Liver (tissue), 9 donors: Measurements from ENCODE around the gene ACKR3. TPM values are rescaled to one million over a fixed set of nuclear protein-coding genes. Genes with fewer than 3 reads are reported as not detected.

Experiments
- DNase-seq: peaks from one replicate; pipeline ENCODE4 v3.0.0-alpha.2; 2017; ENCODE audit warnings: low spot score
- H3K27ac ChIP-seq, 2 donors: one replicate each; pipeline ENCODE4 v1.7.0; 2013; ENCODE audit warnings: inconsistent platforms in 2 of 2, low read length in 2 of 2, control low read depth in 1 of 2, low read depth in 1 of 2, mild to moderate bottlenecking in 1 of 2
- H3K27me3 ChIP-seq, 4 donors: one replicate each; pipeline versions ENCODE4 v1.6.1 to v1.7.0; 2013; ENCODE audit warnings: low read length in 3 of 4, inconsistent platforms in 1 of 4, mild to moderate bottlenecking in 1 of 4, moderate library complexity in 1 of 4; ENCODE audit not compliant: control insufficient read depth in 4 of 4, insufficient read depth in 4 of 4
- H3K36me3 ChIP-seq, 4 donors: one replicate each; pipeline versions ENCODE4 v1.6.1 to v1.7.0; 2013; ENCODE audit warnings: low read length in 3 of 4, mild to moderate bottlenecking in 3 of 4, low read depth in 1 of 4, moderate library complexity in 1 of 4; ENCODE audit not compliant: control insufficient read depth in 4 of 4, insufficient read depth in 3 of 4
- H3K4me1 ChIP-seq, 4 donors: one replicate each; pipeline versions ENCODE4 v1.6.1 to v1.7.0; 2013; ENCODE audit warnings: low read length in 3 of 4, mild to moderate bottlenecking in 3 of 4, moderate library complexity in 1 of 4; ENCODE audit not compliant: control insufficient read depth in 4 of 4, insufficient read depth in 4 of 4
- H3K4me3 ChIP-seq, 3 donors: one replicate each; pipeline versions ENCODE4 v1.6.1 to v1.7.0; 2013; ENCODE audit warnings: low read length in 3 of 3, control low read depth in 1 of 3, low read depth in 1 of 3, mild to moderate bottlenecking in 1 of 3
- H3K9ac ChIP-seq, 2 donors: one replicate each; pipeline ENCODE4 v1.7.0; 2013; ENCODE audit warnings: low read length in 2 of 2, mild to moderate bottlenecking in 2 of 2, moderate library complexity in 2 of 2, control low read depth in 1 of 2, low read depth in 1 of 2
- H3K9me3 ChIP-seq, 4 donors: one replicate each; pipeline versions ENCODE4 v1.6.1 to v1.7.0; 2013; ENCODE audit warnings: low read length in 3 of 4; ENCODE audit not compliant: control insufficient read depth in 4 of 4
- ATF3 ChIP-seq: IDR thresholded peaks from 2 replicates; pipeline ENCODE4 v1.6.1; 2016; ENCODE audit warnings: antibody characterized with exemption
- CTCF ChIP-seq: fragments of 150-350 bp; IDR thresholded peaks from 2 replicates; pipeline ENCODE4 v1.5.1; 2017; ENCODE audit warnings: improper control_type of control experiment, low read depth, low read length; ENCODE audit not compliant: missing input control
- EGR1 ChIP-seq, 2 donors: IDR thresholded peaks; 2 replicates each; pipeline ENCODE4 v1.6.1; 2016 to 2018; ENCODE audit warnings: antibody characterized with exemption in 2 of 2, low read depth in 2 of 2
- FOXA2 ChIP-seq: IDR thresholded peaks from 2 replicates; pipeline ENCODE4 v1.6.1; 2016; ENCODE audit warnings: antibody characterized with exemption
- GABPA ChIP-seq, 2 donors: IDR thresholded peaks in 1 of 2; conservative IDR thresholded peaks in 1 of 2; 2 replicates each; pipeline ENCODE4 v1.6.1; 2016; ENCODE audit warnings: antibody characterized with exemption in 2 of 2, mild to moderate bottlenecking in 1 of 2, moderate library complexity in 1 of 2
- HNF4A ChIP-seq, 2 donors: conservative IDR thresholded peaks; 2 replicates each; pipeline ENCODE4 v1.6.1; 2016; ENCODE audit warnings: antibody characterized with exemption in 2 of 2, mild to moderate bottlenecking in 2 of 2
- JUND ChIP-seq, 2 donors: IDR thresholded peaks; 2 replicates each; pipeline ENCODE4 v1.6.1; 2016; ENCODE audit warnings: antibody characterized with exemption in 2 of 2
- NR2F2 ChIP-seq: IDR thresholded peaks from 2 replicates; pipeline ENCODE4 v1.6.1; 2016; ENCODE audit warnings: antibody characterized with exemption
- REST ChIP-seq: IDR thresholded peaks from 2 replicates; pipeline ENCODE4 v1.6.1; 2016; ENCODE audit warnings: antibody characterized with exemption, mild to moderate bottlenecking
- SP1 ChIP-seq: IDR thresholded peaks from 2 replicates; pipeline ENCODE4 v1.6.1; 2018; ENCODE audit warnings: antibody characterized with exemption, mild to moderate bottlenecking
- TAF1 ChIP-seq: conservative IDR thresholded peaks from 2 replicates; pipeline ENCODE4 v1.6.1; 2016; ENCODE audit warnings: antibody characterized with exemption, mild to moderate bottlenecking
- ZBTB33 ChIP-seq: IDR thresholded peaks from 2 replicates; pipeline ENCODE4 v1.6.1; 2016; ENCODE audit warnings: antibody characterized with exemption
- WGBS: extraction: QIAGEN DNeasy Blood & Tissue Kit; methylation state at CpG from one replicate; pipeline ENCODE4 v1.1.7; 2013; 5-methylcytosine and 5-hydroxymethylcytosine counted together
- polyA plus RNA-seq, 2 donors: library from polyadenylated mRNA; stranded (reverse) in 1 of 2; unstranded in 1 of 2; fragments of 200-250 nt in 1 of 2; fragments of >200 nt in 1 of 2; fragmentation: Nextera tagmentation in 1 of 2; extraction: Ambion mirVana in 1 of 2; gene quantifications; one replicate each; pipeline versions ENCODE4 v1.2.1 to v1.2.3, GENCODE V29; 2013 to 2015
- total RNA-seq, 2 donors: library from RNA; depleted of rRNA; stranded (reverse); fragments of >200 nt; gene quantifications; one replicate each; pipeline ENCODE4 v1.2.3, GENCODE V29; 2014
- TF ChIP-seq, protein P1 (sequence below): IDR thresholded peaks from 2 replicates; pipeline ENCODE4 v1.6.1; 2016; ENCODE audit warnings: antibody characterized with exemption
- donor health status: healthy.
- donor health status: healthy.
- donor health status: healthy.
- donor health status: healthy.
- donor health status: healthy.

The ACKR3 gene
- total and polyA plus RNA-seq, 4 donors, result 1.6 to 6.0 (median 3.0) TPM

DNA sequence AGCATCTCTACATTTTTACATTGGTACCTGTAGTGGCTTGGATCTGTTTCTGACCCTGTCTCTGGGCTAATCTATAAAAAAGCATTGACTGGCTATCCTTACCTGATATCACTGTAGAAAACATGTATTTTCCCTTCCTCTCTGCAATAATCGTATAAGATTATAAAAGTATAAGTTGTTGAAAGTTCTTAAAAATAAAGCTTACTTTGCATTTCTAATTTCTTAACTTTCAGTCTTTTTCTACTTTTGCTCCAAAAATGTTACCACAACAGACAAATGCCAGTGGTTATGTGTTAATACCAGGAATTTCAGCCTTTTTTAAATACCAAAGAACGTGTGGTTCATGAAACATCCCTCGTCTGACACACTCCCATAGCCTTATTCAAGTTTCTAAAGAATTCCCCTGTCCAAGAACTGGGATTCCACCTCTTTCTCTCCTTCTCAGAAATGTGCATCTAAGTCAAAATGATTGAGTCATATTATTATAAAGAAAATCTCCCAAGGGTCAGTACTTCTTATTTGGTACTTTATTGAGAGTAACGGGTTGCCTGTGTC, 28.5 kb upstream of the ACKR3 start:
- 76% methylated on average over 4 of the region's 4 CpGs for WGBS

GRCh38 chr2:236544362-236544761, 25.3 kb upstream of the ACKR3 start:
- Histone ChIP-seq H3K4me3 (no peak overlapping the region), H3K9ac (no peak overlapping the region), H3K36me3 (no peaks in the 10 kb centered on the region), H3K27me3 (no peaks in the 10 kb centered on the region), H3K27ac (no peak overlapping the region), H3K9me3 (no peaks in the 10 kb centered on the region), H3K4me1 (no peaks in the 10 kb centered on the region)
- no peak for DNase-seq
- TF ChIP-seq TAF1 (no peak), NR2F2 (no peak), SP1 (no peak), GABPA (IDR thresholded peaks at IDR 0.05 in 1 of 2, conservative IDR thresholded peaks at IDR 0.05 in 1 of 2) (no peak), EGR1 (IDR thresholded peaks at IDR 0.05; ENCODE audit: low read depth in 2 of 2) (no peak), CTCF (no peak), JUND (IDR thresholded peaks at IDR 0.05) (no peak), HNF4A (conservative IDR thresholded peaks at IDR 0.05) (no peak), REST (no peak), FOXA2 (no peak), ATF3 (no peak)
- TF ChIP-seq, protein P1, sequence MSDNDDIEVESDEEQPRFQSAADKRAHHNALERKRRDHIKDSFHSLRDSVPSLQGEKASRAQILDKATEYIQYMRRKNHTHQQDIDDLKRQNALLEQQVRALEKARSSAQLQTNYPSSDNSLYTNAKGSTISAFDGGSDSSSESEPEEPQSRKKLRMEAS, result no peak
- 96% methylated on average over 13 of the region's 13 CpGs for WGBS

More for the DNA sequence above, 28.5 kb upstream of the ACKR3 start:
- no peak for DNase-seq
- no peaks in the 10 kb centered on the region for H3K9me3 ChIP-seq
- no peaks in the 10 kb centered on the region for H3K4me1 ChIP-seq
- H3K27ac ChIP-seq, result no peak overlapping the region
- no peaks in the 10 kb centered on the region for H3K27me3 ChIP-seq
- no peaks in the 10 kb centered on the region for H3K36me3 ChIP-seq
- H3K9ac ChIP-seq, result no peak overlapping the region
- TF ChIP-seq FOXA2 (no peak), ZBTB33 (no peak)
- no peak overlapping the region for H3K4me3 ChIP-seq
